Type B pancreatic cell (in vitro differentiated cells): ENCODE results near the gene NOL8. TPM values are rescaled to one million over a fixed set of nuclear protein-coding genes. Genes with fewer than 3 reads are reported as not detected.
A peak's percentile ranks its signal among the peaks of the same experiment; 100 is the strongest.

ENCODE experiments used
- DNase-seq: peaks from one replicate; pipeline ENCODE4 v3.0.0; 2021; ENCODE audit warnings: mixed read lengths; ENCODE audit not compliant: unreplicated experiment; ENCODE audit errors: extremely low spot score
- H3K27ac Mint-ChIP-seq: 2 replicates; pipeline ENCODE4 v1.8.0; 2021; ENCODE audit warnings: mild to moderate bottlenecking, mixed read lengths
- H3K27me3 Mint-ChIP-seq: 2 replicates; pipeline ENCODE4 v1.8.0; 2021; ENCODE audit warnings: mixed read lengths
- H3K36me3 Mint-ChIP-seq: 2 replicates; pipeline ENCODE4 v1.8.0; 2021; ENCODE audit warnings: mixed read lengths
- H3K4me1 Mint-ChIP-seq: one replicate; pipeline ENCODE4 v1.8.0; 2021; ENCODE audit warnings: mixed read lengths; ENCODE audit not compliant: unreplicated experiment
- H3K4me3 Mint-ChIP-seq: 2 replicates; pipeline ENCODE4 v1.8.0; 2021; ENCODE audit warnings: mild to moderate bottlenecking, mixed read lengths
- H3K9me3 Mint-ChIP-seq: 2 replicates; pipeline ENCODE4 v1.8.0; 2021; ENCODE audit warnings: mixed read lengths
- CTCF ChIP-seq: fragments of 200-600 bp; sonication (generic); conservative IDR thresholded peaks from 2 replicates; pipeline ENCODE4 v1.5.0; 2021; ENCODE audit warnings: antibody characterized with exemption, mild to moderate bottlenecking
- total RNA-seq: library from RNA; stranded (reverse); gene quantifications from 2 replicates; pipeline ENCODE4 v1.2.1, GENCODE V29; 2021; ENCODE audit warnings: low replicate concordance

NOL8 gene
- total RNA-seq, 1 donor from 2014 or later: 41.0 TPM

GRCh38 chr9:92325991-92326500 is 896 bp upstream of the NOL8 start:
- H3K4me1 Mint-ChIP-seq: peaks cover 22% of the 10 kb centered on the region
- H3K27ac Mint-ChIP-seq: peak overlapping the region; percentile 97
- no peak for DNase-seq
- peak overlapping the region; percentile 99 for H3K4me3 Mint-ChIP-seq
- no peaks in the 10 kb centered on the region for H3K9me3 Mint-ChIP-seq
- no peaks in the 10 kb centered on the region for H3K27me3 Mint-ChIP-seq
- no peak for TF ChIP-seq CTCF
- H3K36me3 Mint-ChIP-seq: no peaks in the 10 kb centered on the region

- peaks cover 22% of the 10 kb centered on the region for H3K4me1 Mint-ChIP-seq
- peak overlapping the region; percentile 97 for H3K27ac Mint-ChIP-seq
- H3K27me3 Mint-ChIP-seq: no peaks in the 10 kb centered on the region
- H3K4me3 Mint-ChIP-seq: peak overlapping the region; percentile 99
- DNase-seq: no peak
- TF ChIP-seq CTCF: no peak
- no peaks in the 10 kb centered on the region for H3K36me3 Mint-ChIP-seq
- H3K9me3 Mint-ChIP-seq: no peaks in the 10 kb centered on the region
Observed at GRCh38 chr9:92324889-92325268, 271 bp downstream of the NOL8 start.

GRCh38 chr9:92324431-92324830 is 719 bp downstream of the NOL8 start:
- H3K4me3 Mint-ChIP-seq: peak overlapping the region; percentile 99
- no peaks in the 10 kb centered on the region for H3K36me3 Mint-ChIP-seq
- no peaks in the 10 kb centered on the region for H3K27me3 Mint-ChIP-seq
- no peak for DNase-seq
- no peak for TF ChIP-seq CTCF
- H3K4me1 Mint-ChIP-seq: peaks cover 22% of the 10 kb centered on the region
- H3K27ac Mint-ChIP-seq: peak overlapping the region; percentile 97
- H3K9me3 Mint-ChIP-seq: no peaks in the 10 kb centered on the region

- no peaks in the 10 kb centered on the region for H3K27me3 Mint-ChIP-seq
- H3K27ac Mint-ChIP-seq: no peak overlapping the region
- no peaks in the 10 kb centered on the region for H3K9me3 Mint-ChIP-seq
- H3K36me3 Mint-ChIP-seq: peaks cover 31% of the 10 kb centered on the region
- H3K4me1 Mint-ChIP-seq: no peaks in the 10 kb centered on the region
- no peak overlapping the region for H3K4me3 Mint-ChIP-seq
- no peak for TF ChIP-seq CTCF
- DNase-seq: no peak
Observed at GRCh38 chr9:92315456-92315855, 9.7 kb downstream of the NOL8 start.

- H3K4me1 Mint-ChIP-seq: no peaks in the 10 kb centered on the region
- no peak for TF ChIP-seq CTCF
- no peak for DNase-seq
- H3K27ac Mint-ChIP-seq: no peak overlapping the region
- H3K9me3 Mint-ChIP-seq: no peaks in the 10 kb centered on the region
- H3K27me3 Mint-ChIP-seq: no peaks in the 10 kb centered on the region
- no peak overlapping the region for H3K4me3 Mint-ChIP-seq
- H3K36me3 Mint-ChIP-seq: peaks cover 40% of the 10 kb centered on the region
Observed at GRCh38 chr9:92313624-92314012, 11.5 kb downstream of the NOL8 start.
